Hematopoietic multipotent progenitor cell treated with erythropoietin and hydrocortisone succinate and interleukin-3 and kit ligand, for 15 days (in vitro differentiated cells): ENCODE results near the gene CROCC2.

Source experiments
- DNase-seq: peaks from one replicate; pipeline ENCODE4 v3.0.0-alpha.2; 2015; ENCODE audit warnings: low spot score

The CROCC2 gene

GRCh38 chr2:240875228-240876034, 30.7 kb upstream of the CROCC2 start:
- no peak for DNase-seq

DNA sequence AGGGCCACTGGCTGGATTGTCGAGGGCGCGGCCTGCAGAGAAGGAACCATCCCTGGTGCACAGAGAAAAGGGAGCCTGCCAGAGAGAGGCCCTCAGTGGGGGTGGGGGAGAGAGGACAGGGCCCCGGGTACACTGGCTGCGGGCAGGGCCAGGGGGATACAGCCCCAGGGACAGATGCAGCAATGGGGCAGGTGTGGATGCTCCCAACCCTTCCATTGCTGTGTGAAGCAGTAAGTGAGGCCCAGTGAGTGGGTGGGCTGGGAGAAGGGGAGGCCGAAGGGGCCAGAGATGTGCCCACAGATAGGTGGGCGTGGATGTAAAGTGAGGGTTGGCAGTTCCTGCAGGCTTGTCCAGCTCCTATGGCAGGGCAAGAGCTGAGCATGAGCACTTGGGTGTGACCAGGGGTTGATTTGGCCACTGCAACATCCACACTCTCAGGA, 30.1 kb upstream of the CROCC2 start:
- DNase-seq = no peak

- DNase-seq = no peak
These were observed 29.5 kb upstream of the CROCC2 start for GRCh38 chr2:240876475-240877251.

DNA sequence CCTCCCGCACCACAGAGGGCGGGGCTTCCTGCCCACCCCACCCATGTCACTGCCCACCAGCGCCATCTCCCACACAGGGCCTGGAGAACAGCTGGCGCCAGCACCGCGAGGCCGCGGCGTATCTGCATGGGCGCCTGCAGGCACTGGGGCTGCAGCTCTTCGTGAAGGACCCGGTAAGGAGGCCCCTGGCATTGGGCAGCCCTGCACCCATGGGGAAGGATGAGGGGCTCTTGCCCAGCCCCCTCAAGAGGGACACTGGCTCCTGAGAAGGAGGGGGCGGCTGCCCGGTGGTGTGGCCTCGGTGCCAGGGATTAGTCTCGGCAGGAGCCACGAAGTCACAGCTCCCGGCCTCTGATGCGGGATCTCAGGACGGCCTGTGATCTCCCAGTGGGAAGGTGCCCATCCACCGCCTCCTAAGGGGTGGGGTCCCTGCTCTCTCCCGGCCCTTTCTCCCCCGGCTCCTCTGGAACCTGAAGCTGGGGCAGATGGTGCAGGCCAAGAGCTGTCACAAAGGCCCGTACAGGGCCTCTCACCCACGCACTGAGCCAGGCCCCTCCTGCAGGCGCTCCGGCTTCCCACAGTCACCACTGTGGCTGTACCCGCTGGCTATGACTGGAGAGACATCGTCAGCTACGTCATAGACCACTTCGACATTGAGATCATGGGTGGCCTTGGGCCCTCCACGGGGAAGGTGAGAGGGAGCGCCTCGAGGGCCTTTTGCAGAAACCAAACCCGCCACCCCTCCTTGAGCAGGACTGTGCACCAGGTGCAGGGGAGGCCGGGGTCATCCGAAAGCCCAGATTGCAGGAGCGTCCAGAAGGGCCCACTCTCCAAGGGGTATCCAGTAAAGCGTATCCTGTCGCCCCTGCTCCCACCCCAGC, 28.4 kb upstream of the CROCC2 start:
- no peak for DNase-seq

GRCh38 chr2:240878341-240878936, 27.7 kb upstream of the CROCC2 start:
- no peak for DNase-seq

- no peak for DNase-seq
These were observed 27.0 kb upstream of the CROCC2 start for GRCh38 chr2:240879105-240879504.

DNA sequence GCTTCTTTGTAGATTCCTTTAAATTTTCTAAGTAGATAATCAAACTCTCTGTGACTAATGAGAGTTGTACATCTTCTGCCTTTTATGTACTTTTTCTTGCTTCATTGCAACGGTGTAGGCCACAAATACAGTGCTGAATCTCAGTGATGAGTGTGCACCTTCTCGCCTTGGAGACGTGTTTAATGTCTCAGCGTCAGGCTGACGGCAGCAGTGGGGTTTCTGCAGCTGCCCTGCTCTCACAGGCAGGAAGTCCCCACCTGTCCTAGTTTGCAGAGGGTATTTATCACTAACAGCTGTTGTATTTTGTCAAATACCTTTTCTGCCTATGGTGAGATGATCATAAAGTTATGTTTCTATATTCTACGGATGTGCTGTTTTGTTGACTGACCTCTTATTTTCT, 24.2 kb upstream of the CROCC2 start:
- no peak for DNase-seq

- DNase-seq = no peak
These were observed 21.9 kb upstream of the CROCC2 start for GRCh38 chr2:240884221-240884620.

GRCh38 chr2:240884745-240885144, 21.4 kb upstream of the CROCC2 start:
- no peak for DNase-seq

- no peak for DNase-seq
These were observed 20.6 kb upstream of the CROCC2 start for GRCh38 chr2:240885566-240885965.

GRCh38 chr2:240886023-240886565, 20.0 kb upstream of the CROCC2 start:
- DNase-seq = no peak

- no peak for DNase-seq
These were observed 19.2 kb upstream of the CROCC2 start for GRCh38 chr2:240886678-240887609.

GRCh38 chr2:240887631-240888030, 18.5 kb upstream of the CROCC2 start:
- no peak for DNase-seq

DNA sequence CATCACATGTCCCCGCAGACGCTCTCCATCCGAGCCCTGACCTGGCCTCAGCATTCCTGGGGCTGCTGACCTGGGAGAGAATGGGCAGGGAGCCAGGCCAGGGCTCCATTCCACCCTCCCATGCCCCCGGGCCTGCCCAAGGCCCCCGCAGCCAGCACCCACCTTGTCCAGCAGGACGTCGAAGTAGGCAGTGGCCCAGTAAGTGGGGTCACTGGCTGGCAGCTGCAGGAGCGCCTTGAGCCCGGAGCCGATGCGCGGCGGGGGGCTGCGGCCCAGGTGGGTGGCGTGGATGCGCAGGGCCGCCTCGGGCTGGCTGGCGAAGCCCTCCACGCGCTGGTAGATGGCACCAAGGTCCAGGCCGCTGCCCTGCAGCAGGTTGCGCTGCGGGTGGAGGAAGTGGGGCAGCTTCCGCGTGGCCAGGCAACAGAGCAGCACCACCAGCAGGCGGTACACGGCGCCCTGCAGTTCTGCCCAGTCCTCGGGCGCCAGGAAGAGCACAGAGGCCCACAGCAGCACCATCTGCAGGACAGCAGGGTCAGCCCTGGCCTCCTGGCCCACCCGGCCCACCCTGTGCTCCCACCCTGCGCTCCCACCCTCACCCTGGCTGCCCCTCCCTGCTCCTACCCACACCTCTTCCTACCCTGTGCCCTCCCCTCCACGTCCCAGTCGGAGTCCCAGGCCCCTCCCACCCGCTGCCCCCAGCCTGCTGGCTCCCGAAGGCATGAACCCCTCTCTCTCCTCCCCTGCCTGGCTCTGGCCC, 17.8 kb upstream of the CROCC2 start:
- DNase-seq = no peak

DNA sequence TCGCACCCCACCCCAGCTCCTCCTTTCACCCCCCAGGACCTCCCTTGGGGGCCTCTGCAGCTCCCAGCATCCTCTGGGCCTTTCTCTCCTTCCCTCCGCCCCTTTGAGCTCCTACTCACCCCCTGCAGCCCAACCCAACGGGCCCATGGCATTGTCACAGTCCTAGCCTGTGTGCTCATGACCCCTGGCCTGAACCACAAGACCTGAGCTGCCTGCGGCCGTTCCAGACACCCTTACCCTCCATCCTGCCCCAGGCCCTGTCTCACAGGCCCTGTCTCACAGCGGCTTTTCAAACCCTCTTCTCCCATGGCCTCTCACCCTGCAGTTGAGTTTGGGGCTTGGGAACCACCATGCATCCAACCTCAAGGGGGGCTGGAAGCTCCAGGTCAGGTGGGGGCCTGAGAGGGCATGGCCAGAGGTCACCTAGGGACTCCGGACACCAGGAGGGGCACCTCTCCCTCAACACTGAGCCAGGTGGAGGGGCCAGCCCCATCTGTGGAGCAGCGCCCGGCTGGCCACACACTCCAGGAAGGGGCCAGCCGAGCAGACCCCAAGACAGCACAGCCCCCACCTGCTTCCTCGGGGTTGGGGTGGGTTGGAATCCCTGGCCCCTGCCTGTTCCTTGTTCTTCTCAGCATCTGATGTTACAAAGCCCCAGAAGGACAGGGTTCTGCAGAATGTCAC, 17.1 kb upstream of the CROCC2 start:
- DNase-seq = no peak

DNA sequence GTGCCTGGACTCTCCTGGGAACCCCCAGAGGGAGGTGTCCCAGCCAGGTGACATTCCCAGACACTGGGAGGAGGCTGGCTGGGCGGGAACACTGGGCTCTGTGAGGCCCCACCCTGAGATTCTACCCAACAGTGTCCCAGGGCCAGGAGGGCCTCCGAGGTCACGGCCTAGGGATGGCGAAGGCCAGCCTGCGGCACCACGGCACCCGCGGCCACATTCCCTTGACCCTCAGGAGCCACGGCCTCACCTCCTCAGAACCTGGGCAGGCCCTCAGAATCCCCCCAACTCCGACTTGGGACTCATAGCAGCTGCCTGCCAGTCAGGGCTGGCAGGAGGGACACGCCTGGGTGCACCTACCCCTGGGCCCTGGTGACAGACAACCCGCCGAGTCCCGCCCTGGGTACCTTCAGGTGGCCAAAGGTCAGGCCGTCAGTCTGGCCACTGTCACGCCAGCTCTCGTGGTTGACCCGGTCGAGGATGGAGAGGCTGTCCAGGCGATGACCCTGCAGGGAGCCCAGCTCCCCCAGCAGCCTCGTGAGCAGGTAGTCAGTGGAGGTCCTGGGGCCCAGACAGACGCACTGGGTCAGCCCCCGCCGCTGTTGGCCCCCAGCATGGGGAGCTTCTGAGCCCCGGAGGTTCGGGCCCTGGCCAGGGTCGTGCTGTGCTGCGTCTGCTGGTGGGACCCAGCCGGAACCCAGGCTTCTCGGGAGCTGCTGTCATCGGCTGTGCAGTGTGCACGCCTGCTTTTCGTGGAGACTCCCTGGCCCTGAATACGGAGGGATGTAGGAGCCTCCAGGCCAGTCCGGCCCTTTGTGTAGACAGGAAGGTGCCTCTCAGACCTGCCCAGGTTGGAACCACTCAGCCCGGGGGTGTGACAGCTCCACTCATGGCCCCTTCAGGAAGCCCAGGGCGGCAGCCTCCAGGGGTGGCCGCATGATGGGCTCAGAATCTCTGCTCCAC, 16.3 kb upstream of the CROCC2 start:
- no peak for DNase-seq

DNA sequence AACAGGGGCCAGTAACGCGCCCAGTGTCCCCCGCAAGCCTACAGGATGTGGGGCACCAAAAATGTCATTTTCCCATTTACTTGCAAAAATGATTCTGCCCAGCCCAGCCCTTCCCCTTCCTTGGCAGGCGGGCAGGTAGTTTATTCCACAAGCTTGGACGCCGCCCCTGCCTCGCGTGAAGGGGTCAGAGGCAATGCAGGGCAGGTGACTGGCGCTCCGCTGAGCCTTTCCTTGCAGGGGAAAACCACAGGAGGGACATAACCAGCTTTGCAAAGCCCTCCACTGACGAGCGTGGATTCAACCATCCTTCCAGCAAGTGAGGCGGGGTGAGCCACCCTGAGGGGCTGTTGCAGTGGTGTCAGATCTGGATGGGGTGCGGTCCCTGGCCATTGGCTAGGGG, 15.4 kb upstream of the CROCC2 start:
- DNase-seq = no peak
